Measurements from ENCODE around the gene RGS21. TPM values are rescaled to one million over a fixed set of nuclear protein-coding genes. Genes with fewer than 3 reads are reported as not detected.

Gene RGS21
- total RNA-seq: not detected
- long read RNA-seq: 0 reads

GRCh38 chr1:192316942-192317450, at the start of gene RGS21:
TSS of gene RGS21 (plus strand) at chr1:192316992. CDS start at chr1:192343037, 26,045 bp downstream.
- DNase-seq: no peak
- H3K36me3 ChIP-seq: no peaks in the 10 kb centered on the region
- no peaks in the 10 kb centered on the region for H3K4me1 ChIP-seq
- H3K27ac ChIP-seq: no peak within 1 kb of the TSS
- ATAC-seq: no peak
- H3K4me3 ChIP-seq: no peak within 1 kb of the TSS
- intact Hi-C loops (cut with DNase I): no loop called here
- H3K9me3 ChIP-seq: no peaks in the 10 kb centered on the region
- no peaks in the 10 kb centered on the region for H3K27me3 ChIP-seq
- no peak for TF ChIP-seq CTCF (IDR thresholded peaks at IDR 0.05)

- no peak for DNase-seq
- Histone ChIP-seq H3K4me1 (no peaks in the 10 kb centered on the region), H3K4me3 (no peak overlapping the region), H3K27me3 (no peaks in the 10 kb centered on the region), H3K27ac (no peak overlapping the region), H3K36me3 (no peaks in the 10 kb centered on the region), H3K9me3 (no peaks in the 10 kb centered on the region)
- ATAC-seq: no peak
- intact Hi-C loops (cut with DNase I): no loop called here
- TF ChIP-seq CTCF (IDR thresholded peaks at IDR 0.05): no peak
Observed at GRCh38 chr1:192268468-192269052, 48.2 kb upstream of the RGS21 start.

- no peak for ATAC-seq
- TF ChIP-seq CTCF (IDR thresholded peaks at IDR 0.05): no peak
- H3K36me3 ChIP-seq: no peaks in the 10 kb centered on the region
- intact Hi-C loops (cut with DNase I): no loop called here
- no peaks in the 10 kb centered on the region for H3K27me3 ChIP-seq
- H3K4me3 ChIP-seq: no peak overlapping the region
- H3K27ac ChIP-seq: no peak overlapping the region
- H3K9me3 ChIP-seq: no peaks in the 10 kb centered on the region
- no peak for DNase-seq
- no peaks in the 10 kb centered on the region for H3K4me1 ChIP-seq
Observed at GRCh38 chr1:192270398-192270797, 46.4 kb upstream of the RGS21 start.

GRCh38 chr1:192272732-192273131, 44.1 kb upstream of the RGS21 start:
- Histone ChIP-seq H3K4me3 (no peak overlapping the region), H3K4me1 (no peaks in the 10 kb centered on the region), H3K27me3 (no peaks in the 10 kb centered on the region), H3K27ac (no peak overlapping the region), H3K36me3 (no peaks in the 10 kb centered on the region), H3K9me3 (no peaks in the 10 kb centered on the region)
- intact Hi-C loops (cut with DNase I): no loop called here
- no peak for TF ChIP-seq CTCF (IDR thresholded peaks at IDR 0.05)
- ATAC-seq (no peak), DNase-seq (no peak)

- DNase-seq (no peak), ATAC-seq (no peak)
- H3K27ac ChIP-seq: no peak overlapping the region
- TF ChIP-seq CTCF (IDR thresholded peaks at IDR 0.05): no peak
- no peak overlapping the region for H3K4me3 ChIP-seq
- intact Hi-C loops (cut with DNase I): no loop called here
- H3K36me3 ChIP-seq: no peaks in the 10 kb centered on the region
- no peaks in the 10 kb centered on the region for H3K4me1 ChIP-seq
- H3K9me3 ChIP-seq: no peaks in the 10 kb centered on the region
- no peaks in the 10 kb centered on the region for H3K27me3 ChIP-seq
Observed at GRCh38 chr1:192274588-192274987, 42.2 kb upstream of the RGS21 start.

- TF ChIP-seq CTCF (IDR thresholded peaks at IDR 0.05): no peak
- Histone ChIP-seq H3K27ac (no peak overlapping the region), H3K27me3 (no peaks in the 10 kb centered on the region), H3K4me3 (no peak overlapping the region), H3K4me1 (no peaks in the 10 kb centered on the region), H3K36me3 (no peaks in the 10 kb centered on the region), H3K9me3 (no peaks in the 10 kb centered on the region)
- DNase-seq (no peak), ATAC-seq (no peak)
- intact Hi-C loops (cut with DNase I): no loop called here
Observed at GRCh38 chr1:192277635-192278034, 39.2 kb upstream of the RGS21 start.
